GM12873 (cell line): ENCODE measurements around the gene PC.

Source experiments
- TF ChIP-seq, protein P1 (sequence below): IDR thresholded peaks from 2 replicates; pipeline ENCODE4 v1.5.1; 2012; ENCODE audit warnings: low read depth, mild to moderate bottlenecking, moderate library complexity, low read length, control low read depth; ENCODE audit not compliant: insufficient read depth; ENCODE audit errors: missing control alignments

PC gene

DNA sequence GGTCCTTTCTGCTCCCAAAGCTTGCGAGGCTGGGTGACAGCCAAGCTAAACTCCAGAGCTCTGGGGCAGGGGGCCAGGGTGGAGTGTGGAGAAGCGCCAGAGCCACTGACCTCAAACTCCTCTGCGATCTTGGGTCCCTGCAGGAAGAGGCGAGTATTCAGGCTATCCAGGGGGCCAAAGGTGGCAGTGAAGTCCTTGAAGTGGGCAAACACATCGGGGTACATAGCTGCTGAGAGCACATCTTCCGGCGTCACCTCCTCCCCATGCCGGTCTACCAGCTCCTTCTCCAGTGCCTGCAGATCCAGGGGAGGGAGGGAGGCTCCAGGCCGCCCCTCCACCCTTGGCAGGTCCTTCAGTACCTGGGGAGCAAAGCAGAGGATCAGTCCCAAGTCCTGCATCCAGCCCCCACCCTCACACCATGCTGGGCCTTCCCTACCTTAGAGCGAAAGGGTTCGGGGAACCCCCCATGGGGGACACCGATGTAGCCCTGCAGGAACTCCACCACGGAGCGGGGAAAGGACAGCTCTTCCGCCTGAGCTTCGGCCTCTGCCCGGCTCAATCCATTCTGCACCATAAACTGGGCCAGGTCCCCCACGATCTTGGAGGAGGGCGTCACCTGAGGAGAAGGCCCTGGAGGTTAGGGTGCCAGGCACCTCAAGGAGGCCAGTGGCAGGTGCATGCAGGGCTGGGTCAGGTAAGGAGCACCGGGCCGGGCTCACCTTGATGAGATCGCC lies 108.5 kb downstream of the PC start:
- TF ChIP-seq, protein P1, sequence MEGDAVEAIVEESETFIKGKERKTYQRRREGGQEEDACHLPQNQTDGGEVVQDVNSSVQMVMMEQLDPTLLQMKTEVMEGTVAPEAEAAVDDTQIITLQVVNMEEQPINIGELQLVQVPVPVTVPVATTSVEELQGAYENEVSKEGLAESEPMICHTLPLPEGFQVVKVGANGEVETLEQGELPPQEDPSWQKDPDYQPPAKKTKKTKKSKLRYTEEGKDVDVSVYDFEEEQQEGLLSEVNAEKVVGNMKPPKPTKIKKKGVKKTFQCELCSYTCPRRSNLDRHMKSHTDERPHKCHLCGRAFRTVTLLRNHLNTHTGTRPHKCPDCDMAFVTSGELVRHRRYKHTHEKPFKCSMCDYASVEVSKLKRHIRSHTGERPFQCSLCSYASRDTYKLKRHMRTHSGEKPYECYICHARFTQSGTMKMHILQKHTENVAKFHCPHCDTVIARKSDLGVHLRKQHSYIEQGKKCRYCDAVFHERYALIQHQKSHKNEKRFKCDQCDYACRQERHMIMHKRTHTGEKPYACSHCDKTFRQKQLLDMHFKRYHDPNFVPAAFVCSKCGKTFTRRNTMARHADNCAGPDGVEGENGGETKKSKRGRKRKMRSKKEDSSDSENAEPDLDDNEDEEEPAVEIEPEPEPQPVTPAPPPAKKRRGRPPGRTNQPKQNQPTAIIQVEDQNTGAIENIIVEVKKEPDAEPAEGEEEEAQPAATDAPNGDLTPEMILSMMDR = no peak

DNA sequence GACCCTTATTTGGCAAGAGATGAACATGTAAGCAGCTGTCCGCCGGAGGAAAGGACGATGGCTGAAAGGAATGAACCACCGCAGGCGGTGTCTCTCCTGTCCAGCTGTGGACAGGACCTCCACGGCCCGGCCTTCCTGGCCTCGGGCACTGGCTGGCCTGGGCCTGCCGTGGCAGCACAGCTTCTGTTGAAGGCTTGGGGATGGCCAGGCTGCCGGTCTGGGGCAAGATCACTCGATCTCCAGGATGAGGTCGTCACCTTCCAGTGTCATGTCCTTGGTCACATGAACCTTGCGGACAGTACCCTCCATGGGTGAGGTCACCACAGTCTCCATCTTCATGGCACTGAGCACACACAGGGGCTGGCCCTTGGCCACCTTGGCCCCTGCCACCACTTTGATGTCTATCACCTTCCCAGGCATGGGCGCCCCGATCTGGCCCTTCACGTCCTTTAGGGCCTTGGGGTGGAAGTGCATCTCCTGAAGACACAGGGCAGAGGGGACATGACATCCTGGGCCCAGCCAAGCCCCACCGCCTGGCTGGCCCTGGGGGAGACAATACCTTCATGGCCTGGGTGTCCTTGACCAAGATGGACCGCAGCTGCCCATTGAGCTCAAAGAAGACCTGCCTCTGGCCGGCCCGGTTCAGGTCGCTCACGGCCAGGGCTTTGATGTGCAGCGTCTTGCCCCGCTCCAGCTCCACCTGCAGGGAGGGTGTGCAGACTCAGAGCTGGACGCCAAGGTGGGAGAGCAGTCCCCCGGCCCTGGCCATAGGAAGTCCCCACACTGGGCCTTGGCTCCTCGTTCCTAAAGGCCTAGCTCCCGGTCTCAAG lies 109.3 kb downstream of the PC start:
- TF ChIP-seq, protein P1 = no peak

DNA sequence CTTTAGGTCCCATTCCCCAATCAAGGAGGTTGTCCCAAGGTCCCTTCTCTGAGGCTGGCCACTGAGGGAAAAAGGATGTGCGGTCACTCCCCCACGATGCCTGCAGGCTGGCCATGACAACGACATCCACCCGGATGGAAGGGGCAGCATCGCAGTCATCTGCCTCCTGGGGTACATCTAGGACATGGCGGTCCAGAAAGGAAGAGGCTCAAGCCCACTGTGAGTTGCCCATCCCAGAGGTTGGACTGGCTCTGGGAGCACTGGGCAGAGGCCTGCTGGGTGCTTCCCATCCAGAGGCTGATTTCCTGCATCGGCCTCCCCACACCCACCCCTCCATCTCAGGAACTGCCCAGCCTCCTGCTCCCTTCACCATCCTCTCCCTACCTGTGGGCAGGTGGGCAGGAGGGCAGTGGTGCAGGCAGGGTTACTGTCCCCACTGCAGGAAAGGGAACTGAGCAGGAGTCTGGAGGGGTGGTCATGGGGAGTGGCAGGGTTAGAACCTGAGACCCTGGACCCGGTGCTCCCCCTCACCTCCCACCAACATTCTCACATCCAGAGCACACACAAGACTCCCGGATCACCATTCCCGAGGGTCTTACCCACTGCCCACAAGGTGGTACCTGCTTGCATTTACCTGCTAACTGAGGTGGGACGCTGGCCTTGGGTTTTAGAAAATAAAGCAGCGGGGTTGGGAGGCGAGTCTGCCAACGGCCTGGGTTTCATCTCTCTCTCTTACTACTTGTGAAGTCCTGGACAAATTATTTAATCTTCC lies 110.5 kb downstream of the PC start:
- TF ChIP-seq, protein P1 = no peak

DNA sequence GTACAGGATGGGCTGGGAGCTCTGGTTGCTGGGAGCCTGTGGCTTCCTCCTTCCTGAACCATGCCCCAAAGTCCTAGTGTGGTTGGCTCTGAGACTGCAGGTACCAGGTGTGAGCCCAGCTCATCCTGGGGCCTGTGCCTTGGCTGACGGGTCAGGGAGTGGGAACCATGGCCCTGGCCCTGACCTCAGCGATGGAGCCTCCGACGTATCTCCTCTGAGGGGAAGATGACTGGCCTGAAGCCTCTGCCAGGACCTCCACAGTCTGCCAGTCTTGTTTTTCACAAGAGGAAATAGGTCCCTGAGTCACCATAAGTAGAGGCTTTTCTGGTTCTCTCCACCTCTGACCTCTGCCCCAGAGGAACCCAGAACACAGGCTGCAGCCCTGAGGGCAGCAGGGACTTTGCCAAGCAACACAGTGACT lies 111.5 kb downstream of the PC start:
- TF ChIP-seq, protein P1 = no peak

DNA sequence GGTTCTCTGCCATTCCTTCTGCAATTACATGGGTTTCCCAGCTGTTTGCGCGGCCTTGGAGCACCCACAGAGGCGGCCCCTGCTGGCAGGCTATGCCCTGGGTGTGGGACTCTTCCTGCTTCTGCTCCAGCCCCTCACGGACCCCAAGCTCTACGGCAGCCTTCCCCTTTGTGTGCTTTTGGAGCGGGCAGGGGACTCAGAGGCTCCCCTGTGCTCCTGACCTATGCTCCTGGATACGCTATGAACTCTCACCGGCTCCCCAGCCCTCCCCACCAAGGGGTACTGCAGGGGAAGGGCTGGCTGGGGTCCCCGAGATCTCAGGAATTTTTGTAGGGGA lies 112.3 kb downstream of the PC start:
- TF ChIP-seq, protein P1 = no peak

DNA sequence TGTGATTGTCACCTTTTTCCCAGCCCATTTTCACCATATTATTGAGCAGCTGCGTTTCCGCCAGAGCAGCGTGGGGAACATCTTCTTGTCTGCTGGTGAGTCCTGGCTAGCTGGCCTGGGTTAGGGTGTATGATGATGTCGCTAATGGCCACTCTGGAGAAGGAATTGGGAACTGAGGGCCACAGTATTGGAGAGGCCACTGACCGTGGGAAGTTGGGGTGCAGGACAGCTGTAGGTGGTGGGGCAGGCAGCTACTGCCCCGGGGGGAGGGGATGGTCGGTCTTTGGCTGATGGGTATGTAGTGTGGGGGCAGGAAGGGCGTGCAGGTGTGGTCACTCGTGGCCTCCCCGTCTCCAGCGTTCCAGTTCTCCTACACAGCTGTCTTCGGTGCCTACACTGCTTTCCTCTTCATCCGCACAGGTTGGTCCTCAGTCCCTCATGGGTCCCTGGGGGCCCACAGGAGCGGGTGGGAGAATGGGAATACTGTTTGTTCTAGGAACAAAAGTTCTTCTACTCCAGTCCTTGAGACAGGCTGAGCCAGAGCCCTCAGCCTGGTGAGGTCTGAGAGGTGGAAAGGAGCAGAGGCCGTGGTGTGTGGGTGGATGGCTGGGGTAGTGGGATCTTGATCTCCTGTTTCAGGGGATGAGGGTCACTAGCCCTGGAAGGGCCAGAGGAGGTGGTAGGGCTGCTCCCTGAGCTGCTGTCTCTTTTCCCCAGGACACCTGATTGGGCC lies 112.9 kb downstream of the PC start:
- TF ChIP-seq, protein P1 = no peak
